HepG2 (cell line): Measurements from ENCODE around the gene THSD4. TPM values are rescaled to one million over a fixed set of nuclear protein-coding genes. Genes with fewer than 3 reads are reported as not detected.
A peak's percentile ranks its signal among the peaks of the same experiment; 100 is the strongest.

Source experiments
- ATAC-seq: fragments of 200-7000 bp; cut with Tn5 transposase; 3 replicates; pipeline ENCODE4 v1.9.1; 2020; ENCODE audit warnings: mild to moderate bottlenecking, moderate library complexity
- BruUV-seq: library from RNA; stranded (reverse); fragments of 400-500 nt; replicated peaks from 2 replicates; lab custom pipeline; 2021; lab: Mats Ljungman, UMichigan
- CTCF ChIA-PET: fragments of 300-600 bp; formaldehyde crosslinking; extraction: SDS; loops from one replicate; lab custom pipeline; 2021; ENCODE audit warnings: low total read pairs, inconsistent platforms, low intra/inter-chr PET ratio; lab: Yijun Ruan, JAX
- POLR2A ChIA-PET: fragments of 350-600 bp; sonication (Branson Sonifier 250); formaldehyde crosslinking; loops from one replicate; lab custom pipeline; 2020; ENCODE audit warnings: antibody characterized with exemption, inconsistent platforms; lab: Yijun Ruan, JAX
- DNase-seq: peaks from one replicate; pipeline ENCODE4 v3.0.0-alpha.2; 2015; ENCODE audit warnings: low spot score
- FAIRE-seq: peaks from 3 replicates; lab custom pipeline; 2011; peaks lifted over from hg19 to GRCh38; lab: Jason Lieb, UNC
- H2AFZ ChIP-seq: one replicate; pipeline ENCODE4 v1.6.1; 2011; ENCODE audit warnings: low read length, inconsistent platforms
- H3K27ac ChIP-seq: fragments of 300-600 bp; 3 replicates; pipeline ENCODE4 v1.8.0; 2011; ENCODE audit warnings: mixed run types, mild to moderate bottlenecking, mixed read lengths, low read length, inconsistent platforms; ENCODE audit not compliant: insufficient read depth; ENCODE audit errors: extremely low read length
- H3K27me3 ChIP-seq, 2 experiments: fragments of 200-600 bp in 1 of 2; 2 replicates in 1 of 2; 3 replicates in 1 of 2; pipeline versions ENCODE4 v1.6.0 to v1.8.0; 2011; ENCODE audit warnings: low read length in 2 of 2, mild to moderate bottlenecking in 2 of 2, moderate library complexity in 2 of 2, inconsistent platforms in 1 of 2; ENCODE audit not compliant: insufficient read depth in 2 of 2, control insufficient read depth in 1 of 2
- H3K36me3 ChIP-seq, 2 experiments: fragments of 200-600 bp in 1 of 2; replicated peaks in 1 of 2; 2 replicates in 1 of 2; 3 replicates in 1 of 2; pipeline versions ENCODE4 v1.5.1 to v1.8.0; 2011; ENCODE audit warnings: low read length in 2 of 2, inconsistent platforms in 1 of 2; ENCODE audit not compliant: insufficient read depth in 2 of 2, control insufficient read depth in 1 of 2
- H3K4me1 ChIP-seq: 2 replicates; pipeline ENCODE4 v1.5.1; 2012; ENCODE audit warnings: low read length, inconsistent platforms; ENCODE audit not compliant: insufficient read depth
- H3K4me2 ChIP-seq: 2 replicates; pipeline ENCODE4 v1.6.0; 2011; ENCODE audit warnings: low read depth, low read length, inconsistent platforms
- H3K4me3 ChIP-seq, 3 experiments: fragments of 200-600 bp in 1 of 3; sonication (generic), shearing (Covaris generic) in 1 of 3; replicated peaks in 1 of 3; 2 replicates each; pipeline ENCODE4 v1.5.1; 2011 to 2016; ENCODE audit warnings: low read length in 3 of 3, inconsistent platforms in 2 of 3, low read depth in 2 of 3, mild to moderate bottlenecking in 2 of 3, control low read depth in 1 of 3, mixed read lengths in 1 of 3; ENCODE audit not compliant: insufficient read depth in 1 of 3
- H3K79me2 ChIP-seq: one replicate; pipeline ENCODE4 v1.6.1; 2011; ENCODE audit warnings: low read length, inconsistent platforms; ENCODE audit not compliant: insufficient read depth
- H3K9ac ChIP-seq: 2 replicates; pipeline ENCODE4 v1.6.0; 2011; ENCODE audit warnings: mild to moderate bottlenecking, low read depth, low read length, inconsistent platforms; ENCODE audit not compliant: insufficient read depth
- H3K9me3 ChIP-seq: 2 replicates; pipeline ENCODE4 v1.5.1; 2012; ENCODE audit warnings: mild to moderate bottlenecking, low read length
- H4K20me1 ChIP-seq: 2 replicates; pipeline ENCODE4 v1.6.0; 2011; ENCODE audit warnings: inconsistent platforms, mild to moderate bottlenecking, low read length, moderate library complexity; ENCODE audit not compliant: insufficient read depth
- CTCF ChIP-seq: sonication (generic); formaldehyde crosslinking; IDR thresholded peaks from 2 replicates; pipeline ENCODE4 v1.5.0; 2020; ENCODE audit warnings: mild to moderate bottlenecking, missing genetic modification reagents, moderate library complexity
- RNF2 ChIP-seq: fragments of 450-650 bp; conservative IDR thresholded peaks from 2 replicates; pipeline ENCODE4 v1.6.1; 2016; ENCODE audit warnings: low read depth
- SMC3 ChIP-seq: IDR thresholded peaks from 2 replicates; pipeline ENCODE4 v1.6.1; 2011; ENCODE audit warnings: low read length, improper control_type of control experiment
- STAG1 ChIP-seq: sonication (generic); formaldehyde crosslinking; IDR thresholded peaks from 2 replicates; pipeline ENCODE4 v1.4.0; 2020; ENCODE audit warnings: missing genetic modification reagents
- TOPORS ChIP-seq: sonication (generic); formaldehyde crosslinking; IDR thresholded peaks from 2 replicates; pipeline ENCODE4 v1.8.0; 2023; ENCODE audit warnings: mild to moderate bottlenecking, missing genetic modification reagents
- ZBTB7B ChIP-seq: sonication (generic); formaldehyde crosslinking; IDR thresholded peaks from 2 replicates; pipeline ENCODE4 v1.4.0; 2020; ENCODE audit warnings: missing genetic modification reagents
- ZNF333 ChIP-seq: sonication (generic); formaldehyde crosslinking; IDR thresholded peaks from 2 replicates; pipeline ENCODE4 v1.4.0; 2020; ENCODE audit warnings: mild to moderate bottlenecking, missing genetic modification reagents, borderline replicate concordance
- ZNF720 ChIP-seq: sonication (generic); formaldehyde crosslinking; IDR thresholded peaks from 2 replicates; pipeline ENCODE4 v1.4.0; 2020; ENCODE audit warnings: missing genetic modification reagents
- WGBS: methylation state at CpG from one replicate; pipeline ENCODE4 v1.1.6; 2017; ENCODE audit warnings: low lambda C conversion rate; 5-methylcytosine and 5-hydroxymethylcytosine counted together
- in situ Hi-C: cut with HindIII; loops from 2 replicates; pipeline ENCODE4 v1.10.0; 2017; ENCODE audit warnings: low pct_unique_long_range_greater_than_20kb; ENCODE audit not compliant: extremely low pct_ligation_motif_present
- intact Hi-C: fragments of 100-400 bp; cut with micrococcal nuclease; formaldehyde crosslinking; loops from one replicate; pipeline ENCODE4 v1.10.0; 2022; ENCODE audit not compliant: unreplicated experiment
- polyA plus RNA-seq, 8 experiments: library from polyadenylated mRNA; depleted of rRNA in 3 of 8; stranded (reverse) in 7 of 8; unstranded in 1 of 8; fragments of >200 nt; fragmentation: Illumina TruSeq in 4 of 8; extraction: Trizol in 4 of 8; gene quantifications; 2 replicates each; pipeline versions ENCODE4 v1.2.1 to v1.2.3, GENCODE V29; 2011 to 2016; ENCODE audit warnings: low read depth in 4 of 8, missing spikeins in 1 of 8, mixed read lengths in 1 of 8; ENCODE audit not compliant: insufficient read depth in 1 of 8
- total RNA-seq, 5 experiments: library from RNA; depleted of rRNA; stranded (reverse); fragments of >200 nt; fragmentation: Illumina TruSeq; extraction: Trizol; gene quantifications; 2 replicates each; pipeline ENCODE4 v1.2.3, GENCODE V29; 2016; ENCODE audit warnings: low read depth in 1 of 5
- TF ChIP-seq, protein P1 (sequence below): IDR thresholded peaks from 2 replicates; pipeline ENCODE4 v1.6.1; 2012; ENCODE audit warnings: low read length, improper control_type of control experiment
- TF ChIP-seq, protein P2 (sequence below): sonication (generic); formaldehyde crosslinking; IDR thresholded peaks from 2 replicates; pipeline ENCODE4 v1.4.0; 2020; ENCODE audit warnings: missing genetic modification reagents, borderline replicate concordance

THSD4 gene
- total and polyA plus RNA-seq, 2 of the 13 experiments (the other 11 are each of a cell fraction or from before 2014, with no cell fraction given): 0.07 to 0.21 TPM

- Histone ChIP-seq H3K36me3 (no peaks in the 10 kb centered on the region), H3K79me2 (no peaks in the 10 kb centered on the region), H2AFZ (no peak overlapping the region), H3K4me2 (no peak overlapping the region), H3K9me3 (no peaks in the 10 kb centered on the region), H3K9ac (no peak overlapping the region), H4K20me1 (no peaks in the 10 kb centered on the region), H3K27ac (no peak overlapping the region), H3K4me1 (peaks cover 49% of the 10 kb centered on the region), H3K4me3 (no peak overlapping the region), H3K27me3 (no peaks in the 10 kb centered on the region)
- DNase-seq (peak; percentile 23), FAIRE-seq (peak; percentile 56), ATAC-seq (peak; percentile 31; the same call in 1 of the 3 replicates)
- peak; percentile 59 for TF ChIP-seq CTCF (CRISPR knock-in tag)
- peak; percentile 34; the same call in 1 of the 2 replicates for TF ChIP-seq STAG1 (CRISPR knock-in tag)
- no peak for TF ChIP-seq RNF2
- peak; percentile 52; the same call in 1 of the 2 replicates for TF ChIP-seq SMC3
- intact Hi-C loops: loop anchor here (10.0 kb wide), 1 partner anchor 131 kb away; no protein-coding TSS in a partner anchor
- in situ Hi-C loops: loop anchor here (5.0 kb wide), 2 partner anchors 326 to 471 kb away; partner anchors contain the start of gene THSD4
- no TSS peak for BruUV-seq
- ChIA-PET CTCF (interaction anchor here (0.6 to 0.7 kb wide), 2 partner anchors 470 to 618 kb away, joined by 3 read pairs; no protein-coding TSS in a partner anchor), POLR2A (no interaction called here)
- WGBS: 14% methylated on average over 4 of the region's 4 CpGs
Measured at GRCh38 chr15:71443538-71443937, 328.3 kb downstream of the THSD4 start.

DNA sequence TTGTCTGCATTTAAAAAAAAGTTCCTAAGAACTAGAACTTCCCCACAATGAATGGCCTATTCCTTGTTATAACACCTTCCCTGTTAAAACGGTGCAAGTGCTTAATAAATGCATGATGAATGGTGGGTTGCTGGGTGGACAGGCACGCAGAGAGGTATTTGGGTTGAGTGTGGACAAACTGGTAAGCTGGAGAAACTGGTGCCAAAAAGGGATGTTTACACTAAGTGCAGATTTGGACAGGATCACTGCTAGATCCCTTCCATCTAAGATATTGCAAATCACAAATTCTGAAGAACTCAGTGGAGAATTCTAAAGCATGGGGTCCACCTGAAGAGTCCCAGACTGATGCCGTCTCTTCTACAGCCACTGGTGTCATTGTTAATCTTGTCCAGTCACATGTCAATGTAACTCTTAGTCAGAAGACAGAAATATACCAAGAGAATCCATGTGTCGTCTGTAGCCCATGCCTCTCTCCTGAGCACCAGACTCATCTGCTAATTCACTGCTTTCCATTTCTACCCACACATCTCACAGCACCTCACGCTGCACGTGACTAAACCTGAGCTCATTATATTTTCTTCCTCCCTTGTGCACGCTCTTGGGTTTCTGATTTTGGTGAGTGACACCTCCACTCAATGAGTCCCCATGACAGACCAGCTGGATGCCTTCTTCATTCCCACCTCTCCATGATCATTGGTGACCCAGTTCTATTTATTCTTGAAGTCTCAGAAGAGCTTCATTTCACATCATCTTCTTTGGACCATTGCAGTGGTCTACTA lies 328.9 kb downstream of the THSD4 start:
- Histone ChIP-seq H3K9ac (no peak overlapping the region), H3K79me2 (no peaks in the 10 kb centered on the region), H3K4me1 (peaks cover 49% of the 10 kb centered on the region), H3K27ac (no peak overlapping the region), H3K4me2 (no peak overlapping the region), H4K20me1 (no peaks in the 10 kb centered on the region), H3K36me3 (no peaks in the 10 kb centered on the region), H2AFZ (no peak overlapping the region), H3K27me3 (no peaks in the 10 kb centered on the region), H3K9me3 (no peaks in the 10 kb centered on the region), H3K4me3 (no peak overlapping the region)
- intact Hi-C loops (loop anchor here (10.0 kb wide), 1 partner anchor 131 kb away; no protein-coding TSS in a partner anchor), in situ Hi-C loops (loop anchor here (5.0 kb wide), 2 partner anchors 327 to 472 kb away; partner anchors contain the start of gene THSD4)
- ChIA-PET CTCF (interaction anchor here (0.7 kb wide), 1 partner anchor 470 kb away, joined by 3 read pairs; no protein-coding TSS in a partner anchor), POLR2A (no interaction called here)
- 63% methylated on average over 7 of the region's 7 CpGs for WGBS
- no peak for DNase-seq
- FAIRE-seq: no peak
- ATAC-seq: no peak
- no TSS peak for BruUV-seq
- TF ChIP-seq ZNF720 (CRISPR knock-in tag) (no peak), ZBTB7B (no peak), TOPORS (CRISPR knock-in tag) (no peak), ZNF333 (CRISPR knock-in tag) (no peak)
- TF ChIP-seq, protein P1, sequence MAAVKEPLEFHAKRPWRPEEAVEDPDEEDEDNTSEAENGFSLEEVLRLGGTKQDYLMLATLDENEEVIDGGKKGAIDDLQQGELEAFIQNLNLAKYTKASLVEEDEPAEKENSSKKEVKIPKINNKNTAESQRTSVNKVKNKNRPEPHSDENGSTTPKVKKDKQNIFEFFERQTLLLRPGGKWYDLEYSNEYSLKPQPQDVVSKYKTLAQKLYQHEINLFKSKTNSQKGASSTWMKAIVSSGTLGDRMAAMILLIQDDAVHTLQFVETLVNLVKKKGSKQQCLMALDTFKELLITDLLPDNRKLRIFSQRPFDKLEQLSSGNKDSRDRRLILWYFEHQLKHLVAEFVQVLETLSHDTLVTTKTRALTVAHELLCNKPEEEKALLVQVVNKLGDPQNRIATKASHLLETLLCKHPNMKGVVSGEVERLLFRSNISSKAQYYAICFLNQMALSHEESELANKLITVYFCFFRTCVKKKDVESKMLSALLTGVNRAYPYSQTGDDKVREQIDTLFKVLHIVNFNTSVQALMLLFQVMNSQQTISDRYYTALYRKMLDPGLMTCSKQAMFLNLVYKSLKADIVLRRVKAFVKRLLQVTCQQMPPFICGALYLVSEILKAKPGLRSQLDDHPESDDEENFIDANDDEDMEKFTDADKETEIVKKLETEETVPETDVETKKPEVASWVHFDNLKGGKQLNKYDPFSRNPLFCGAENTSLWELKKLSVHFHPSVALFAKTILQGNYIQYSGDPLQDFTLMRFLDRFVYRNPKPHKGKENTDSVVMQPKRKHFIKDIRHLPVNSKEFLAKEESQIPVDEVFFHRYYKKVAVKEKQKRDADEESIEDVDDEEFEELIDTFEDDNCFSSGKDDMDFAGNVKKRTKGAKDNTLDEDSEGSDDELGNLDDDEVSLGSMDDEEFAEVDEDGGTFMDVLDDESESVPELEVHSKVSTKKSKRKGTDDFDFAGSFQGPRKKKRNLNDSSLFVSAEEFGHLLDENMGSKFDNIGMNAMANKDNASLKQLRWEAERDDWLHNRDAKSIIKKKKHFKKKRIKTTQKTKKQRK: no peak
- TF ChIP-seq, protein P2, sequence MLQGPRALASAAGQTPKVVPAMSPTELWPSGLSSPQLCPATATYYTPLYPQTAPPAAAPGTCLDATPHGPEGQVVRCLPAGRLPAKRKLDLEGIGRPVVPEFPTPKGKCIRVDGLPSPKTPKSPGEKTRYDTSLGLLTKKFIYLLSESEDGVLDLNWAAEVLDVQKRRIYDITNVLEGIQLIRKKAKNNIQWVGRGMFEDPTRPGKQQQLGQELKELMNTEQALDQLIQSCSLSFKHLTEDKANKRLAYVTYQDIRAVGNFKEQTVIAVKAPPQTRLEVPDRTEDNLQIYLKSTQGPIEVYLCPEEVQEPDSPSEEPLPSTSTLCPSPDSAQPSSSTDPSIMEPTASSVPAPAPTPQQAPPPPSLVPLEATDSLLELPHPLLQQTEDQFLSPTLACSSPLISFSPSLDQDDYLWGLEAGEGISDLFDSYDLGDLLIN (CRISPR knock-in tag): no peak
